Kidney (tissue), 14 donors: ENCODE data around the gene LMNTD2. TPM values are rescaled to one million over a fixed set of nuclear protein-coding genes. Genes with fewer than 3 reads are reported as not detected.

Experiments
- DNase-seq, 5 donors: peaks; one replicate each; pipeline ENCODE4 v3.0.0-alpha.2; 2013 to 2020
- FAIRE-seq: peaks from 2 replicates; lab custom pipeline; 2012; peaks lifted over from hg19 to GRCh38; lab: Jason Lieb, UNC
- H3K27ac ChIP-seq, 2 donors: one replicate each; pipeline ENCODE4 v1.7.0; 2013; ENCODE audit warnings: low read depth in 2 of 2, low read length in 2 of 2, inconsistent platforms in 1 of 2
- H3K27me3 ChIP-seq: one replicate; pipeline ENCODE4 v1.7.1; 2013; ENCODE audit warnings: low read length, inconsistent platforms; ENCODE audit not compliant: control insufficient read depth, insufficient read depth
- H3K36me3 ChIP-seq, 3 donors: one replicate each; pipeline versions ENCODE4 v1.7.0 to v1.7.1; 2013; ENCODE audit warnings: low read length in 3 of 3, control low read depth in 1 of 3, inconsistent platforms in 1 of 3; ENCODE audit not compliant: insufficient read depth in 3 of 3, control insufficient read depth in 2 of 3
- H3K4me1 ChIP-seq, 3 donors: one replicate each; pipeline versions ENCODE4 v1.7.0 to v1.7.1; 2013; ENCODE audit warnings: low read length in 3 of 3, inconsistent platforms in 1 of 3, low read depth in 1 of 3; ENCODE audit not compliant: control insufficient read depth in 2 of 3, insufficient read depth in 2 of 3
- H3K4me3 ChIP-seq, 3 donors: one replicate each; pipeline versions ENCODE4 v1.7.0 to v1.8.1; 2013; ENCODE audit warnings: low read length in 3 of 3, control low read depth in 1 of 3, inconsistent platforms in 1 of 3
- H3K9ac ChIP-seq, 3 donors: one replicate each; pipeline versions ENCODE4 v1.7.0 to v1.7.1; 2013; ENCODE audit warnings: low read length in 3 of 3, control low read depth in 1 of 3, inconsistent platforms in 1 of 3
- H3K9me3 ChIP-seq, 3 donors: one replicate each; pipeline versions ENCODE4 v1.7.0 to v1.7.1; 2013; ENCODE audit warnings: low read length in 3 of 3, control low read depth in 1 of 3, inconsistent platforms in 1 of 3; ENCODE audit not compliant: control insufficient read depth in 2 of 3, insufficient read depth in 1 of 3
- intact Hi-C: fragments of 100-400 bp; cut with DNase I; formaldehyde crosslinking; loops from one replicate; pipeline ENCODE4 v1.11.1; 2022
- polyA plus RNA-seq: library from polyadenylated mRNA; stranded (reverse); fragments of 350-450 nt; fragmentation: Illumina TruSeq; extraction: RNeasy Lipid Tissue Mini Kit (QIAGEN cat#74804); gene quantifications from one replicate; pipeline ENCODE4 v1.2.3, GENCODE V29; 2014; ENCODE audit warnings: low read depth, low replicate concordance; ENCODE audit not compliant: insufficient read depth
- total RNA-seq: library from RNA; stranded (reverse); fragmentation: NEBNext Ultra II Directional; extraction: Animal tissue kit (Norgen Biotek cat#: 25700); gene quantifications from one replicate; pipeline ENCODE4 v1.2.1, GENCODE V29; 2021
- TF ChIP-seq, protein P1 (sequence below): IDR thresholded peaks from 3 replicates; pipeline ENCODE4 v1.5.1; 2012; ENCODE audit warnings: mild to moderate bottlenecking, moderate library complexity, borderline replicate concordance; ENCODE audit not compliant: insufficient read depth; ENCODE audit errors: extremely low read depth
- donor health status: control.
- donor health status: control.
- donor health status: control.
- donor health status: control.
- donor health status: control.
- donor health status: DM: yes; HTN: yes; CAD: no.
- donor health status: Normal renal cell carcinoma (clear cell type).

The LMNTD2 gene
- total and polyA plus RNA-seq, 2 donors from 2014 or later: 6.2 to 8.0 TPM

DNA sequence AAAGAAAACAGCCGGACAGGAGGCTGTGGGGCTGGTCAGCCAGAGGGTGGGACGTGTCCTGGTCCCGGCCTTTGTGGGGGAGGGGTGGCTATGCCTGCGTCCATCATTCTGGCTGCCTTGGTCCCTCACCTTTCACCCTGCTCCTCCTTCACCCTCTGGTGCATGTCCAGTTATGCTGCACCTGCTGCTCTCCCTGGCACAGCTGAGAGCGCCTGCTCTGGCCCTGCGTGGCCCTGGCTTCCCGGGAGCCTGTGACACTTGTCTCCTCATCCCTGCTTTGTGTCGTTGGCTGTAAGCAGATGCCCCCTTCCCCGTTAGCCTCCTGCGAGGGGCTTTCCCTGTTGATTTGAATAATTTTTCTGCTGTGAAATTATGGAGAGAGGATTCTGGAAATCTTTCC, 32.4 kb upstream of the LMNTD2 start:
- H3K9me3 ChIP-seq: no peaks in the 10 kb centered on the region
- no peaks in the 10 kb centered on the region for H3K27me3 ChIP-seq
- H3K4me3 ChIP-seq: no peak overlapping the region
- intact Hi-C loops: no loop called here
- no peak overlapping the region for H3K27ac ChIP-seq
- FAIRE-seq (no peak), DNase-seq (no peak)
- no peaks in the 10 kb centered on the region for H3K4me1 ChIP-seq
- H3K36me3 ChIP-seq: peaks cover 0 to 49% (median 30%) of the 10 kb centered on the region in 3 donors
- H3K9ac ChIP-seq: no peak overlapping the region
- TF ChIP-seq, protein P1, sequence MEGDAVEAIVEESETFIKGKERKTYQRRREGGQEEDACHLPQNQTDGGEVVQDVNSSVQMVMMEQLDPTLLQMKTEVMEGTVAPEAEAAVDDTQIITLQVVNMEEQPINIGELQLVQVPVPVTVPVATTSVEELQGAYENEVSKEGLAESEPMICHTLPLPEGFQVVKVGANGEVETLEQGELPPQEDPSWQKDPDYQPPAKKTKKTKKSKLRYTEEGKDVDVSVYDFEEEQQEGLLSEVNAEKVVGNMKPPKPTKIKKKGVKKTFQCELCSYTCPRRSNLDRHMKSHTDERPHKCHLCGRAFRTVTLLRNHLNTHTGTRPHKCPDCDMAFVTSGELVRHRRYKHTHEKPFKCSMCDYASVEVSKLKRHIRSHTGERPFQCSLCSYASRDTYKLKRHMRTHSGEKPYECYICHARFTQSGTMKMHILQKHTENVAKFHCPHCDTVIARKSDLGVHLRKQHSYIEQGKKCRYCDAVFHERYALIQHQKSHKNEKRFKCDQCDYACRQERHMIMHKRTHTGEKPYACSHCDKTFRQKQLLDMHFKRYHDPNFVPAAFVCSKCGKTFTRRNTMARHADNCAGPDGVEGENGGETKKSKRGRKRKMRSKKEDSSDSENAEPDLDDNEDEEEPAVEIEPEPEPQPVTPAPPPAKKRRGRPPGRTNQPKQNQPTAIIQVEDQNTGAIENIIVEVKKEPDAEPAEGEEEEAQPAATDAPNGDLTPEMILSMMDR: no peak

GRCh38 chr11:592501-592900, 32.0 kb upstream of the LMNTD2 start:
- no peaks in the 10 kb centered on the region for H3K4me1 ChIP-seq
- TF ChIP-seq, protein P1: no peak
- peaks cover 0 to 52% (median 31%) of the 10 kb centered on the region in 3 donors for H3K36me3 ChIP-seq
- H3K27me3 ChIP-seq: no peaks in the 10 kb centered on the region
- DNase-seq: no peak
- no peak overlapping the region for H3K9ac ChIP-seq
- no peak overlapping the region for H3K27ac ChIP-seq
- H3K4me3 ChIP-seq: no peak overlapping the region
- no peak for FAIRE-seq
- intact Hi-C loops: no loop called here
- H3K9me3 ChIP-seq: no peaks in the 10 kb centered on the region

DNA sequence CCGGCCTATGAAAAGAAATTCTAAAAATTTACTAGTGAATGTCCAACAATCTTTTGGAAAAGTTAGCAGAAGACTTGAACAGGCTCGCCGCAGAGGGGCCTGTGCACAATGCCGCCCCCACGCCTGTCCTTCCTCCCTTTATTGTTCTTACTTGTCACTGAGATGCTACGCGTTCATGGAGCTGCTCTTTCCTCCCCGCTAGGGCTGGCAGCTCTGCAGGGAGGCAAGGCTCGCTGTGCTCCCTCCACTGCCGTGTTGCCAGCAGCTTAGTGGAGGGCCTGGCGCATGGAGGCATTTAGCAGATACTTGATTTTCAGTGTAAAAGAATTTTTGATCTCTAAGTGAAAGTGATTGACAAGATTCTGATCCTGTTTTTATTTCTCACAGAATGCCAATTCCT, 30.5 kb upstream of the LMNTD2 start:
- no peak for FAIRE-seq
- no peak overlapping the region for H3K9ac ChIP-seq

More for the DNA sequence above, 30.5 kb upstream of the LMNTD2 start:
- TF ChIP-seq, protein P1: no peak
- peaks cover 0 to 56% (median 33%) of the 10 kb centered on the region in 3 donors for H3K36me3 ChIP-seq
- intact Hi-C loops: no loop called here
- no peak for DNase-seq
- H3K27ac ChIP-seq: no peak overlapping the region
- no peaks in the 10 kb centered on the region for H3K4me1 ChIP-seq
- no peak overlapping the region for H3K4me3 ChIP-seq
- H3K27me3 ChIP-seq: no peaks in the 10 kb centered on the region
- no peaks in the 10 kb centered on the region for H3K9me3 ChIP-seq
